CD4-positive, alpha-beta T cell treated with Interleukin-15 for 4 hours (primary cell): ENCODE data around the gene TMEM198.
A peak's percentile ranks its signal among the peaks of the same experiment; 100 is the strongest.

Experiments used
- DNase-seq: peaks from one replicate; pipeline ENCODE4 v3.0.0-alpha.2; 2020; ENCODE audit warnings: low spot score

The TMEM198 gene

GRCh38 chr2:219508971-219509779, 34.7 kb upstream of the TMEM198 start:
- no peak for DNase-seq

GRCh38 chr2:219509780-219510511, 33.9 kb upstream of the TMEM198 start:
- DNase-seq, result peak; percentile 27

DNA sequence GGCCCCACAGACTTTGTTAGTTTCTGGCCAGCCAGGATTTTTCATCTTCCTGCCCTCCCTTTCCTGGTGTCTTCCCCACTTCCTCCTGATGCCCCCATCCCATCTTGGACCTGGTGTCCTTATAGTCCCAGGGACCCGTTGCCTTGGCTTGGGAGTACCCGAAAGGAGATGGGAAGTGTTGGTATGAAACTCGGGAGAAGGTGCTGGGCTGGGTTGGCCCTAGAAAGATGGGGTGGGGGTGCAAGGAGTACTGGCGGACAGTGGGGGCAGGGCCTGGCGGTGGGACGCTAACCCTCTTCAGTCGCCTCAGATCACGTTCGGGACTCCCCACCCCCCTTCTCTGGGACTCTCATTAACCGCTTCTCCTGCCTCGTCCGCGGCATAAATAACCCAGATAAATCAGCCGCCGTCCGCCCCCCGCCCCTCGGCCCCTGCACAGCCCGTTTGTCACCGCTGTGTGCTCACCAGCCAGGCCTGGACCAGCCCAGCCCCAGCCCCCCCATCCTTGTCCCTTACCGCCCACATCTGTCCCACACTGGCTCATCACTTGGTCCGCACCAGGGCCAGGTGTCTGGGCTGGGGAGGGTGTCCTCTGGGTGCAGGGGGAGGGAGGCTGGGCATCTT, 33.2 kb upstream of the TMEM198 start:
- no peak for DNase-seq

DNA sequence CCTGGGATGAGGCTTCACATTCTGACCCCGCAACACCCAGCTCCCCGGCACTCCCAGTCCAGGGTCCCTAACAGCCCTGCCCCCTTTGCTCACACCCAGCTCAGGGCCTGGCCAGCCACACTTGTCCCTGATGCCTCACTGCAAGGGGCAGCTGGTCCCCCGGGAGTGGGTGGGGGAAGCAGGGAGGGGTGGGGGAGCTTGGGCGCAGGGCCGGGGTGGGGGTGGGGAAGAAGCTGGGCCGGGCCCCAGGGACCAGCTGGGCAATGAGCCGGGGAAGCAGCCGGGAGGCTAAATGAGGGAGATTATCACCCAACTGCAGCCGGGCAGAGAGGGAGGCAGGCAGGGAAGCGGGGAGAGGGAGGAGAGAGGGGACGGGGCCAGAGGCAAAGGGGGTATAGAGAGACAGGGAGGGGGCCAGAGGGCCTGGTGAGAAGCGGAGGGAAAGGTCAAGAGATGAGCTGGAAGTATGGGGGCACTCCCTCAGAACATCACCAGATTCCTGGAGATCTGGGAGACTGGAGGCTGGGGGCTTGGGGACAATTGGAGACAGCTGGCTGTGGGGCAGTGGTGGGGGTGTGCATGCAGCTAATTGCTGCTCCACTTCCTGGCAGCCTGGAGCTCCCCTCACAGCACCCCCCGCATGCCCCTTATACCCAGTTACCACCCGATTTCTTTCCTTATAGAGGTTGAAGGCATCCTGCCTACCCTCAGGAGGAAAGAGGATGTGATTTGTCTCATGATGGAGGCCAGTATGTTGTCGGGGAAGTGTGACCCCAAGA, 32.1 kb upstream of the TMEM198 start:
- no peak for DNase-seq

DNA sequence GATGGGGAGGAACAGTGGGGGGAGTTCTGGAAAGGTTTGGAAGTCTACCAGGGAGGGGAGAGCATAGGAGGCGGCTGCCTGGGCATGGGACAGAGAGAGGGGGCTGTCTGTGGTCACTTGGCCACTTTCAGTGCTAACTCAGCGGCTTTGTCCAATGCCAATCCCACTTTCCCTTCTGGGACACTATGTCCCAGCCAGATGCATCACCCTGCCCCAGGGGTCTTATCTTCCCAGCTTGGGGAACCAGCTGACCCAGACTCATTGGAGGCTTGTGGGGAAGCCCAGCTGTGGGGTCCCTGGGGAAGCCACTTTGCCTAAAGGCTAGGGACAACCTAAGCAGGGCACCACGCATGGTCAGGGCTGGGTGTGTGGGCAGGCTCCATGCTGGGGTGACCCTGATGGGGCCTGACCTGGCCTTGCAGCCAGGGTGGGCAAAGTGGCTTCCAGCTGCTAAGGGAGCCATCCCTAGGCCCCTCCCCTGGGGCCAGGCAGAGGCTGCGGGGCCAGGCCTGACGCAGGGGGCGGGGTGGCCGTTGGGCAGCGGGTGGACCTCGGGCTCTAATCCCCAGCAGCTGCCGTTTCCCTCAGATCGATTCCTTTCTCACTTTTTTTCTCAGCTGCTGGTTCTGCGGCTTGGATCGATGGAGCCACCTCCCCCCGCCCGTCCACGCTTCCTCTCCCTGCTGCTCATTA, 31.2 kb upstream of the TMEM198 start:
- DNase-seq, result no peak

GRCh38 chr2:219513787-219514186, 30.0 kb upstream of the TMEM198 start:
- no peak for DNase-seq

GRCh38 chr2:219514196-219514761, 29.5 kb upstream of the TMEM198 start, which contains the start of gene ASIC4:
ASIC4 (plus strand) TSS chr2:219514482; CDS start chr2:219514725, 243 bp downstream.
- no peak for DNase-seq

- DNase-seq, result no peak
These were observed 29.0 kb upstream of the TMEM198 start for GRCh38 chr2:219514836-219515235.

GRCh38 chr2:219515874-219516629, 27.8 kb upstream of the TMEM198 start:
- DNase-seq, result no peak

DNA sequence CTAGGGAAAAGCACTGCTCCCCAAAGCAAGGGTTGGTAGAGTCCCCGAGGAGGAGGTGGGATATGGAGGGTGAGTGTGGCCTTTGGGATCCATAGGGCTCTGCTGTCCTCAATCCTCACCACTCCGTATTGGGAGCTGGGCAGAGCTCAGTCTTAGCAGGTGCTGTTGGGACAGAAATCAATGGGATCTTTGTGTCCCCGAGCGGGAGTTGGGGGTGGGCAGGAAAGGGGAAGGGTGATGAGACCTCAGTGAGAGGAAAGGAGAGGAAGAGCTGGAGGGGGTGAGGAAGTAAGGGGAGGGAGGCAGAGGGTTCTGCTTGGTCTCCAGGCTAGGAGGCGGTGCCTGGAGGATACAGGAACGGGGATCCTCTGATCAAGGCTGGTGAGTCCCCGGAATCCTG, 26.9 kb upstream of the TMEM198 start:
- no peak for DNase-seq

- no peak for DNase-seq
These were observed 25.7 kb upstream of the TMEM198 start for GRCh38 chr2:219517954-219518778.

DNA sequence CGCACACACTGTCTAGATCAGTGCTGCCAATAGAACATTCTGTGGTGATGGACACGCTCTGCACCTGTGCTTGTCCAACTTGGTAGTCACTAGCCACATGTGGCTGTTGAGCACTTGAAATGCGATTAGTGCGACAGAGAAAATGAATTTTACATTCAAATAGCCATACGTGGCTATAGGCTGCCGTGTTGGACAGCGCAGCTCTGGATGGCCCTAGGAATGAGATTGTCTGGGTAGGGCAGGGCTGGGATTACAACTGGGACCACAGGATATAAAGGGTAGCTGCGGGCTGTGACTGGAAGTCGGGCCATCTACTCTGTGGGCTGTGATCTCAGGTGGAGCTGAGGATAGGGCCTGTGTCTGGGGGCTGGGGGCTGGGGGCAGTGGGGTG, 24.3 kb upstream of the TMEM198 start:
- DNase-seq, result no peak

DNA sequence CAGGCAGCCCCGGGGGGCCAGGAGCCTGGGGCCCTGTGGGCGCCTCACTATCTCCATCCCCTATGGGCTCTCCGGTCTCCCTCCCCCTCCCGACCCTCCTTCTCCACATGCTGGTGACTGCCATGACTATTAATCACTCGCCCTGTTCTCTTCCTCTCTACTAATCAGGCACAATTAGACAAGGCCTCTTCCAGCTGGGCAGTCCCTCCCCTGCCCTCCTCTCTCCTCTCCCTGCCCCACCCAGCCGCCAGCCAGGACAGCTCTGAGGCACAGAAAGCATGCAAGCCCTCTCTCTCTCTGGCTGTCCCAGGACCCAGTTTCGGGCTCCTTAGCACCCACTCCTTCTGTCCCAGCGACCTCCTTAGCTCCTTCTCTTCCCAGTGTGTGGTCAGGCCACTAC, 23.7 kb upstream of the TMEM198 start:
- DNase-seq, result no peak

DNA sequence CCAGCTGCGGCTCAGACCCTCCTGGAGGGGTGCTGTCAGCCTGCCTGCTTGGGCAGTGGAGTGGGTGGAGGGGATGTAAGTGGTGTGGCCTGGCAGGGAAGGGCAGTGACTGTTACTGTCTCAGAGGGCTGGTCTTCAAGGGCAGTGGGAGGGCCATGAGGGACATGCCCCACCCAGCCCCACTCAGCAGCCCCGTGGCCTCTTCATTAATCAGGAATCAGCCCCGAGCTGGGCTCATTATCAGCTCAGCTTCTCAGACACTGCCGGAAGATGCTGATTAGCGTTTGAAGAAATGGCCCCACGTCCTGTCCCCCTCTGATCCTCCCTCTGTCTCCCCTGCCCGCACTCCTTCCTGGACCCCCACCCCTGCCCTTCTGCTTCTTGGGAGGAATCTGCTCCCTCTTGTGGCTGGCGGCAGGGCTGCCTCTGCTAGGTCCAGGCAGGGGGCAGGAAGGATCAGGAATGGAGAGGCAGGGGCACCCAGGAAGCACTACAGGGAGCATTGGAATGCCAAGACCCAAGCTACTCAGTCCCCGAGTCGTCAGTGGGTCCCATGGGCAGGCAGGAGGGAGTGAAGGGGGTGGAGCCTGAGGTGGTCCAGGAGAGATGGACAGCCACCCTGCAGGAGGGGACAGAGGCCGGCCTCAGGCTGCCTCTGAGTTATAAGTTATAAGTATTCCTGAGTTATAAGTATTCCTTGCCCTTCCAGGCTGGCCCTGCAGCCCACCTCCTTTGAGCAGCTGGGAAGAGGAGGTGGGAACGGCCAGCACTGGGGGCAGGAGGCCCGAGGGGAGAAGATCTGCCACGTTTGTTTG, 22.6 kb upstream of the TMEM198 start:
- no peak for DNase-seq

GRCh38 chr2:219522111-219523030, 21.5 kb upstream of the TMEM198 start:
- no peak for DNase-seq

- DNase-seq, result no peak
These were observed 20.7 kb upstream of the TMEM198 start for GRCh38 chr2:219523031-219523671.

- DNase-seq, result no peak
These were observed 19.0 kb upstream of the TMEM198 start for GRCh38 chr2:219524817-219525216.
